ENCODE data around the gene AGBL4. TPM values are rescaled to one million over a fixed set of nuclear protein-coding genes. Genes with fewer than 3 reads are reported as not detected.
A peak's percentile ranks its signal among the peaks of the same experiment; 100 is the strongest.
"Not testable (repeated sequence)": the region's sequence is repeated elsewhere in the genome, so short reads cannot be mapped to it uniquely, and the experiment has no call there.

AGBL4 gene
- total and polyA plus RNA-seq, 7 donors: 0.01 to 0.05 TPM; not detected in 5

- no peak for DNase-seq
These were observed 716.3 kb downstream of the AGBL4 start for GRCh38 chr1:49307457-49307856.

GRCh38 chr1:49306507-49307070, 717.2 kb downstream of the AGBL4 start:
- H3K4me3 ChIP-seq: no peak overlapping the region
- no peaks in the 10 kb centered on the region for H3K4me1 ChIP-seq
- WGBS, 3 donors: 67 to 77% (median 71%) methylated on average over 1 of the region's 1 CpG
- DNase-seq (no peak), ATAC-seq (no peak)
- intact Hi-C loops (cut with DNase I): no loop called here
- no peaks in the 10 kb centered on the region for H3K36me3 ChIP-seq (ENCODE audit: insufficient read depth in 1 of 2, low read depth in 1 of 2)
- no peaks in the 10 kb centered on the region for H3K27me3 ChIP-seq (ENCODE audit: insufficient read depth in 3 of 3, low read length in 2 of 3)
- no peak for TF ChIP-seq CTCF (IDR thresholded peaks at IDR 0.05)
- H3K27ac ChIP-seq: no peak overlapping the region
- no peaks in the 10 kb centered on the region for H3K9me3 ChIP-seq

More at GRCh38 chr1:49307457-49307856, 716.3 kb downstream of the AGBL4 start:
- H3K9me3 ChIP-seq: no peaks in the 10 kb centered on the region
- H3K4me3 ChIP-seq: no peak overlapping the region
- intact Hi-C loops (cut with DNase I): no loop called here
- H3K36me3 ChIP-seq (ENCODE audit: insufficient read depth in 1 of 2, low read depth in 1 of 2): no peaks in the 10 kb centered on the region
- no peak for TF ChIP-seq CTCF (IDR thresholded peaks at IDR 0.05)
- ATAC-seq: no peak
- no peaks in the 10 kb centered on the region for H3K27me3 ChIP-seq (ENCODE audit: insufficient read depth in 3 of 3, low read length in 2 of 3)
- no peak overlapping the region for H3K27ac ChIP-seq
- H3K4me1 ChIP-seq: no peaks in the 10 kb centered on the region

- not testable (repeated sequence) for DNase-seq
These were observed 721.4 kb downstream of the AGBL4 start for GRCh38 chr1:49302400-49302799.

GRCh38 chr1:49298304-49298703, 725.5 kb downstream of the AGBL4 start:
- H3K4me3 ChIP-seq: no peak overlapping the region
- no peaks in the 10 kb centered on the region for H3K9me3 ChIP-seq
- H3K27ac ChIP-seq: no peak overlapping the region
- no peaks in the 10 kb centered on the region for H3K36me3 ChIP-seq (ENCODE audit: insufficient read depth in 1 of 2, low read depth in 1 of 2)
- H3K4me1 ChIP-seq: no peaks in the 10 kb centered on the region
- DNase-seq: peak; percentile 13 to 64
- no peak for TF ChIP-seq CTCF (IDR thresholded peaks at IDR 0.05)
- ATAC-seq: no peak
- H3K27me3 ChIP-seq (ENCODE audit: insufficient read depth in 3 of 3, low read length in 2 of 3): no peaks in the 10 kb centered on the region
- WGBS, 3 donors: 10 to 31% (median 10%) methylated on average over 2 of the region's 2 CpGs
- intact Hi-C loops (cut with DNase I): no loop called here

More at GRCh38 chr1:49302400-49302799, 721.4 kb downstream of the AGBL4 start:
- H3K4me3 ChIP-seq; H3K27me3 ChIP-seq (ENCODE audit: insufficient read depth in 3 of 3, low read length in 2 of 3); H3K36me3 ChIP-seq (ENCODE audit: insufficient read depth in 1 of 2, low read depth in 1 of 2); H3K27ac ChIP-seq; intact Hi-C loops (cut with DNase I); H3K4me1 ChIP-seq; H3K9me3 ChIP-seq; ATAC-seq: not testable (repeated sequence)
- WGBS, 3 donors: 77 to 94% (median 81%) methylated on average over 2 of the region's 2 CpGs

GRCh38 chr1:49297783-49298182, 726.0 kb downstream of the AGBL4 start:
- no peak for ATAC-seq
- Histone ChIP-seq H3K9me3 (no peaks in the 10 kb centered on the region), H3K4me3 (no peak overlapping the region), H3K27me3 (ENCODE audit: insufficient read depth in 3 of 3, low read length in 2 of 3) (no peaks in the 10 kb centered on the region), H3K4me1 (no peaks in the 10 kb centered on the region), H3K27ac (no peak overlapping the region), H3K36me3 (ENCODE audit: insufficient read depth in 1 of 2, low read depth in 1 of 2) (no peaks in the 10 kb centered on the region)
- DNase-seq: no peak
- no peak for TF ChIP-seq CTCF (IDR thresholded peaks at IDR 0.05)
- 34 to 38% (median 37%) methylated on average over 4 of the region's 4 CpGs for WGBS, 3 donors
- intact Hi-C loops (cut with DNase I): no loop called here

Data from psoas muscle (tissue), 8 donors.